H9 (cell line): ENCODE data around the gene LAMC1. TPM values are rescaled to one million over a fixed set of nuclear protein-coding genes. Genes with fewer than 3 reads are reported as not detected.

Source experiments
- DNase-seq: peaks from one replicate; pipeline ENCODE4 v3.0.0-alpha.2; 2017
- H2AFZ ChIP-seq: one replicate; pipeline ENCODE4 v1.6.1; 2013; ENCODE audit warnings: mild to moderate bottlenecking, low read length, control low read depth, moderate library complexity
- H2AK5ac ChIP-seq: 2 replicates; pipeline ENCODE4 v1.6.1; 2013; ENCODE audit warnings: low read length, control low read depth, mixed read lengths; ENCODE audit not compliant: insufficient read length
- H2BK120ac ChIP-seq: one replicate; pipeline ENCODE4 v1.6.1; 2013; ENCODE audit warnings: low read depth, mild to moderate bottlenecking, low read length, control low read depth, inconsistent platforms; ENCODE audit not compliant: poor library complexity, severe bottlenecking
- H2BK12ac ChIP-seq: 2 replicates; pipeline ENCODE4 v1.6.1; 2013; ENCODE audit warnings: low read length, control low read depth, mixed read lengths, low read depth; ENCODE audit not compliant: insufficient read length
- H2BK15ac ChIP-seq: 2 replicates; pipeline ENCODE4 v1.6.1; 2013; ENCODE audit warnings: low read depth, low read length, control low read depth
- H2BK20ac ChIP-seq: one replicate; pipeline ENCODE4 v1.6.1; 2013; ENCODE audit warnings: low read depth, mild to moderate bottlenecking, low read length, control low read depth, inconsistent platforms; ENCODE audit not compliant: poor library complexity, severe bottlenecking
- H2BK5ac ChIP-seq: 2 replicates; pipeline ENCODE4 v1.6.1; 2013; ENCODE audit warnings: low read length, control low read depth, mixed read lengths; ENCODE audit not compliant: insufficient read length
- H3K14ac ChIP-seq: 2 replicates; pipeline ENCODE4 v1.6.1; 2013; ENCODE audit warnings: low read length, control low read depth; ENCODE audit not compliant: insufficient read depth
- H3K18ac ChIP-seq: 2 replicates; pipeline ENCODE4 v1.6.1; 2013; ENCODE audit warnings: low read depth, mild to moderate bottlenecking, mixed read lengths, low read length, control low read depth; ENCODE audit not compliant: insufficient read length
- H3K23ac ChIP-seq: 2 replicates; pipeline ENCODE4 v1.6.1; 2013; ENCODE audit warnings: low read length, control low read depth, mixed read lengths, low read depth; ENCODE audit not compliant: insufficient read length
- H3K23me2 ChIP-seq: 2 replicates; pipeline ENCODE4 v1.6.1; 2013; ENCODE audit warnings: low read depth, mild to moderate bottlenecking, mixed read lengths, low read length, control low read depth; ENCODE audit not compliant: insufficient read length, poor library complexity, severe bottlenecking
- H3K27ac ChIP-seq: 2 replicates; pipeline ENCODE4 v1.5.1; 2013; ENCODE audit warnings: low read length, control low read depth, mixed read lengths, low read depth; ENCODE audit not compliant: insufficient read length
- H3K27me3 ChIP-seq: 2 replicates; pipeline ENCODE4 v1.6.1; 2013; ENCODE audit warnings: low read length, control low read depth, inconsistent platforms; ENCODE audit not compliant: insufficient read depth
- H3K4ac ChIP-seq: 2 replicates; pipeline ENCODE4 v1.6.1; 2013; ENCODE audit warnings: low read depth, mild to moderate bottlenecking, control low read depth, inconsistent platforms, low read length, moderate library complexity
- H3K4me1 ChIP-seq: 2 replicates; pipeline ENCODE4 v1.6.1; 2013; ENCODE audit warnings: low read length, control low read depth, inconsistent platforms; ENCODE audit not compliant: insufficient read depth
- H3K4me2 ChIP-seq: 2 replicates; pipeline ENCODE4 v1.6.1; 2013; ENCODE audit warnings: low read length, control low read depth, mixed read lengths; ENCODE audit not compliant: insufficient read length, insufficient read depth
- H3K56ac ChIP-seq: 2 replicates; pipeline ENCODE4 v1.6.1; 2013; ENCODE audit warnings: low read depth, mild to moderate bottlenecking, mixed read lengths, low read length, control low read depth; ENCODE audit not compliant: insufficient read length
- H3K79me1 ChIP-seq: 2 replicates; pipeline ENCODE4 v1.6.1; 2013; ENCODE audit warnings: low read depth, mild to moderate bottlenecking, moderate library complexity, low read length, control low read depth, inconsistent platforms; ENCODE audit not compliant: insufficient read depth, poor library complexity, severe bottlenecking
- H3K79me2 ChIP-seq: 2 replicates; pipeline ENCODE4 v1.6.1; 2013; ENCODE audit warnings: low read length, control low read depth, inconsistent platforms; ENCODE audit not compliant: insufficient read depth
- H3K9ac ChIP-seq: 2 replicates; pipeline ENCODE4 v1.6.1; 2013; ENCODE audit warnings: low read length, control low read depth, mixed read lengths; ENCODE audit not compliant: insufficient read length; ENCODE audit errors: extremely low read depth
- H3K9me3 ChIP-seq: one replicate; pipeline ENCODE4 v1.6.1; 2013; ENCODE audit warnings: low read depth, low read length, inconsistent platforms; ENCODE audit not compliant: control insufficient read depth
- H3T11ph ChIP-seq: one replicate; pipeline ENCODE4 v1.6.1; 2013; ENCODE audit warnings: mild to moderate bottlenecking, low read length, control low read depth, inconsistent platforms
- H4K20me1 ChIP-seq: one replicate; pipeline ENCODE4 v1.6.1; 2013; ENCODE audit not compliant: control insufficient read depth, insufficient read length, insufficient read depth
- H4K5ac ChIP-seq: 2 replicates; pipeline ENCODE4 v1.6.1; 2013; ENCODE audit warnings: low read depth, mild to moderate bottlenecking, mixed read lengths, low read length, control low read depth; ENCODE audit not compliant: insufficient read length
- H4K8ac ChIP-seq: replicated peaks from 2 replicates; pipeline ENCODE4 v1.6.1; 2013; ENCODE audit warnings: low read length, control low read depth, mixed read lengths, low read depth; ENCODE audit not compliant: insufficient read length
- H4K91ac ChIP-seq: 2 replicates; pipeline ENCODE4 v1.6.1; 2013; ENCODE audit warnings: low read depth, mild to moderate bottlenecking, moderate library complexity, mixed read lengths, low read length, control low read depth; ENCODE audit not compliant: insufficient read length
- H3K27ac Mint-ChIP-seq, 3 experiments: 2 replicates in 2 of 3; 3 replicates in 1 of 3; pipeline ENCODE4 v1.8.0; 2020 to 2021; ENCODE audit warnings: mixed read lengths in 3 of 3, mild to moderate bottlenecking in 1 of 3, moderate library complexity in 1 of 3
- H3K27me3 Mint-ChIP-seq: 2 replicates; pipeline ENCODE4 v1.8.0; 2021; ENCODE audit warnings: low read depth, mild to moderate bottlenecking, moderate library complexity, mixed read lengths
- H3K36me3 Mint-ChIP-seq, 3 experiments: 2 replicates in 2 of 3; 3 replicates in 1 of 3; pipeline ENCODE4 v1.8.0; 2020 to 2021; ENCODE audit warnings: low read depth in 3 of 3, mixed read lengths in 3 of 3; ENCODE audit not compliant: insufficient read depth in 1 of 3
- H3K4me1 Mint-ChIP-seq, 2 experiments: 2 replicates each; pipeline ENCODE4 v1.8.0; 2020; ENCODE audit warnings: mixed read lengths in 2 of 2
- H3K4me3 Mint-ChIP-seq, 2 experiments: 2 replicates in 1 of 2; 3 replicates in 1 of 2; pipeline ENCODE4 v1.8.0; 2020 to 2021; ENCODE audit warnings: mild to moderate bottlenecking in 2 of 2, mixed read lengths in 2 of 2, moderate library complexity in 1 of 2
- H3K9me3 Mint-ChIP-seq, 2 experiments: 2 replicates in 1 of 2; 3 replicates in 1 of 2; pipeline ENCODE4 v1.8.0; 2020; ENCODE audit warnings: mild to moderate bottlenecking in 2 of 2, mixed read lengths in 2 of 2, moderate library complexity in 1 of 2
- WGBS: extraction: QIAGEN DNeasy Blood & Tissue Kit; methylation state at CpG from one replicate; pipeline ENCODE4 v1.1.7; 2013; ENCODE audit warnings: missing lambda C conversion rate, low lambda C conversion rate, mixed read lengths; ENCODE audit not compliant: insufficient read length; ENCODE audit errors: extremely low coverage; 5-methylcytosine and 5-hydroxymethylcytosine counted together
- total RNA-seq: library from RNA; stranded (reverse); gene quantifications from 2 replicates; pipeline ENCODE4 v1.2.1, GENCODE V29; 2021
- TF ChIP-seq, protein P1 (sequence below): fragments of 200-600 bp; sonication (generic); conservative IDR thresholded peaks from 3 replicates; pipeline ENCODE4 v1.8.0; 2021; ENCODE audit warnings: antibody characterized with exemption, mild to moderate bottlenecking

Gene LAMC1
- total RNA-seq, 1 experiment from 2014 or later, result 96.2 TPM

DNA sequence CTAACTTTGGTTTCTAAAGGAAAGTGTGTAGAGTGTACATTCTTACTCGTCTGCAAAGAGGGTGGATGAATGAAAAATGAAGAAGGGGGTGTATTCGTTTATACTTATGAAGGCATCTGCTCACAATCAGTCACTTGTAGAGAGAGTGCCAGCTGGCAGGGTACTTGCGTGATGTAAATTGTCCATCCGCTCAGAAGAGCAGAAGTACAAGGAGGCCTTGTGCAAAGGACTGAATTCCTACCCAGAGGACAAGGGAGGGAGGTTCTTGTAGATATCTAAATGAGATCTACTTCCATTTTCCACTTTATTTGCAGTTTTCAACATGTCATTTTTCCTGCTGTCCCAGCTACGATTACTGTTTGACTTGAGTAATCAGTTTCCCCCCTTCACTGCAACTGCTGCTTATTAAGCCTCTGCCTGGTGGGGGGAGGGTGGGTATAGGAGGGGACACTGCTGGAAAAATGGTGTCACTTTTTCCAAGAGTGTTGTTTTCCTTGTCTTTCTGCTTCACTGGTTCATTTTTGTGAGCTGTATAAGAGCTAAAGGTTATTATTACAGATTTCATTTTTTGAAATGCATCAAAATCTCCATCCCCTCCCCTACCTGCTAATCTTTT is 67.3 kb downstream of the LAMC1 start:
- Histone ChIP-seq H3K9ac (no peak overlapping the region), H3K4me2 (no peak overlapping the region), H2BK15ac (no peak overlapping the region), H2BK5ac (no peak overlapping the region), H3K23me2 (no peaks in the 10 kb centered on the region), H4K8ac (no peak overlapping the region), H3K9me3 (no peaks in the 10 kb centered on the region), H2BK20ac (no peak overlapping the region), H2AK5ac (no peak overlapping the region), H3K79me1 (no peaks in the 10 kb centered on the region), H3K27me3 (no peaks in the 10 kb centered on the region), H2BK120ac (no peak overlapping the region), H3K14ac (no peak overlapping the region), H3K79me2 (peaks cover 2% of the 10 kb centered on the region; the same call in 1 of the 2 replicates), H2AFZ (no peak overlapping the region), H3T11ph (no peak overlapping the region), H3K56ac (no peak overlapping the region), H3K27ac (no peak overlapping the region), H3K23ac (no peak overlapping the region), H3K18ac (no peak overlapping the region), H2BK12ac (no peak overlapping the region), H4K5ac (no peak overlapping the region), H3K4ac (no peak overlapping the region), H4K91ac (no peak overlapping the region), H3K4me1 (peaks cover 2% of the 10 kb centered on the region; the same call in 1 of the 2 replicates), H4K20me1 (no peaks in the 10 kb centered on the region)
- no peaks in the 10 kb centered on the region for H3K27me3 Mint-ChIP-seq
- 0 out of 7 replicates have a peak, but pooled peaks cover 0 to 2% (median 0%) of the 10 kb centered on the region in 3 experiments for H3K36me3 Mint-ChIP-seq
- H3K9me3 Mint-ChIP-seq, result no peaks in the 10 kb centered on the region
- no peak overlapping the region for H3K4me3 Mint-ChIP-seq
- H3K4me1 Mint-ChIP-seq, result peaks cover 47 to 48% of the 10 kb centered on the region in 2 experiments
- TF ChIP-seq, protein P1, sequence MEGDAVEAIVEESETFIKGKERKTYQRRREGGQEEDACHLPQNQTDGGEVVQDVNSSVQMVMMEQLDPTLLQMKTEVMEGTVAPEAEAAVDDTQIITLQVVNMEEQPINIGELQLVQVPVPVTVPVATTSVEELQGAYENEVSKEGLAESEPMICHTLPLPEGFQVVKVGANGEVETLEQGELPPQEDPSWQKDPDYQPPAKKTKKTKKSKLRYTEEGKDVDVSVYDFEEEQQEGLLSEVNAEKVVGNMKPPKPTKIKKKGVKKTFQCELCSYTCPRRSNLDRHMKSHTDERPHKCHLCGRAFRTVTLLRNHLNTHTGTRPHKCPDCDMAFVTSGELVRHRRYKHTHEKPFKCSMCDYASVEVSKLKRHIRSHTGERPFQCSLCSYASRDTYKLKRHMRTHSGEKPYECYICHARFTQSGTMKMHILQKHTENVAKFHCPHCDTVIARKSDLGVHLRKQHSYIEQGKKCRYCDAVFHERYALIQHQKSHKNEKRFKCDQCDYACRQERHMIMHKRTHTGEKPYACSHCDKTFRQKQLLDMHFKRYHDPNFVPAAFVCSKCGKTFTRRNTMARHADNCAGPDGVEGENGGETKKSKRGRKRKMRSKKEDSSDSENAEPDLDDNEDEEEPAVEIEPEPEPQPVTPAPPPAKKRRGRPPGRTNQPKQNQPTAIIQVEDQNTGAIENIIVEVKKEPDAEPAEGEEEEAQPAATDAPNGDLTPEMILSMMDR, result no peak
- DNase-seq, result no peak
- no CpG with 5 or more reads among the region's 5 CpGs for WGBS
- H3K27ac Mint-ChIP-seq, result peak overlapping the region in 1 of 3 experiments; percentile 34; a peak in 2 of 7 replicates
